Gastrocnemius medialis (tissue), 4 donors: Measurements from ENCODE around the gene TRIM28. TPM values are rescaled to one million over a fixed set of nuclear protein-coding genes. Genes with fewer than 3 reads are reported as not detected.
A peak's percentile ranks its signal among the peaks of the same experiment; 100 is the strongest.

Experiments used
- ATAC-seq, 2 donors: fragments of 150-250 bp; one replicate each; pipeline ENCODE4 v1.9.1; 2016
- DNase-seq, 2 donors: peaks; one replicate each; pipeline ENCODE4 v3.0.0-alpha.2; 2019
- H3K27ac ChIP-seq, 4 donors: fragments of 200-600 bp; sonication (generic); 1 replicate in 1 of 4; 2 replicates in 3 of 4; pipeline ENCODE4 v1.5.1; 2016 to 2018; ENCODE audit warnings: mild to moderate bottlenecking in 2 of 4, moderate library complexity in 1 of 4
- H3K27me3 ChIP-seq, 3 donors: fragments of 200-600 bp; sonication (generic) in 2 of 3; 1 replicate in 1 of 3; 2 replicates in 2 of 3; pipeline versions ENCODE4 v1.5.1 to v1.6.0; 2016 to 2019; ENCODE audit warnings: mild to moderate bottlenecking in 1 of 3, moderate library complexity in 1 of 3
- H3K36me3 ChIP-seq, 2 donors: fragments of 200-600 bp; sonication (generic) in 1 of 2; one replicate each; pipeline ENCODE4 v1.5.1; 2017 to 2018
- H3K4me1 ChIP-seq, 2 donors: fragments of 200-600 bp; sonication (generic) in 1 of 2; one replicate each; pipeline ENCODE4 v1.5.1; 2016 to 2017; ENCODE audit warnings: mild to moderate bottlenecking in 2 of 2
- H3K4me3 ChIP-seq, 4 donors: fragments of 200-600 bp; sonication (generic) in 3 of 4; 1 replicate in 1 of 4; 2 replicates in 3 of 4; pipeline ENCODE4 v1.5.1; 2016 to 2019; ENCODE audit warnings: mild to moderate bottlenecking in 2 of 4
- H3K9me3 ChIP-seq, 3 donors: fragments of 200-600 bp; sonication (generic) in 2 of 3; 1 replicate in 1 of 3; 2 replicates in 2 of 3; pipeline ENCODE4 v1.5.1; 2016 to 2019
- CTCF ChIP-seq, 5 experiments: fragments of 450-650 bp in 3 of 5; fragments of 200-600 bp in 2 of 5; sonication (generic) in 2 of 5; IDR thresholded peaks in 4 of 5; conservative IDR thresholded peaks in 1 of 5; 1 replicate in 4 of 5; 2 replicates in 1 of 5; pipeline ENCODE4 v1.5.1; 2016 to 2019; ENCODE audit warnings: antibody characterized with exemption in 5 of 5, mild to moderate bottlenecking in 3 of 5, moderate library complexity in 3 of 5
- POLR2A ChIP-seq, 2 donors: fragments of 450-650 bp; IDR thresholded peaks; one replicate each; pipeline ENCODE4 v1.6.1; 2017; ENCODE audit warnings: antibody characterized with exemption in 2 of 2, mild to moderate bottlenecking in 2 of 2, moderate library complexity in 2 of 2
- in situ Hi-C, 4 donors: fragments of 200-750 bp; cut with MboI; loops; one replicate each; pipeline versions ENCODE4 v1.15.0 to v1.8.0; 2017; ENCODE audit warnings: low sequenced_read_pairs in 4 of 4
- intact Hi-C: fragments of 100-400 bp; cut with DNase I; formaldehyde crosslinking; loops from one replicate; pipeline ENCODE4 v1.15.1; 2023; ENCODE audit warnings: low total_unique reads
- total RNA-seq, 4 donors: library from RNA; depleted of rRNA; stranded (reverse); fragments of >200 nt; gene quantifications; one replicate each; pipeline versions ENCODE4 v1.1.0 to v1.2.3, GENCODE V29; 2016

TRIM28 gene
- total RNA-seq, 4 donors from 2014 or later: 145 to 239 (median 191) TPM

GRCh38 chr19:58566989-58567388, 23.1 kb downstream of the TRIM28 start:
- Histone ChIP-seq H3K36me3 (peaks cover 0 to 32% of the 10 kb centered on the region in 2 donors), H3K4me3 (no peak overlapping the region), H3K27ac (no peak overlapping the region), H3K27me3 (no peaks in the 10 kb centered on the region), H3K9me3 (no peaks in the 10 kb centered on the region), H3K4me1 (peaks cover 17 to 19% of the 10 kb centered on the region in 2 donors)
- ATAC-seq: no peak
- no peak for DNase-seq
- TF ChIP-seq CTCF (IDR thresholded peaks at IDR 0.05 in 4 of 5, conservative IDR thresholded peaks at IDR 0.05 in 1 of 5) (no peak), POLR2A (IDR thresholded peaks at IDR 0.05) (no peak)
- intact Hi-C loops (no loop called here), in situ Hi-C loops (no loop called here)

- ATAC-seq: no peak
- Histone ChIP-seq H3K27ac (no peak overlapping the region), H3K4me3 (no peak overlapping the region), H3K36me3 (peaks cover 0 to 32% of the 10 kb centered on the region in 2 donors), H3K4me1 (peaks cover 7 to 9% of the 10 kb centered on the region in 2 donors), H3K9me3 (no peaks in the 10 kb centered on the region), H3K27me3 (no peaks in the 10 kb centered on the region)
- in situ Hi-C loops (no loop called here), intact Hi-C loops (no loop called here)
- no peak for DNase-seq
- no peak for TF ChIP-seq CTCF (IDR thresholded peaks at IDR 0.05 in 4 of 5, conservative IDR thresholded peaks at IDR 0.05 in 1 of 5)
- TF ChIP-seq POLR2A (IDR thresholded peaks at IDR 0.05): no peak
These were observed 24.7 kb downstream of the TRIM28 start for GRCh38 chr19:58568453-58569130.

- no peak for TF ChIP-seq POLR2A (IDR thresholded peaks at IDR 0.05)
- no peak for TF ChIP-seq CTCF (IDR thresholded peaks at IDR 0.05 in 4 of 5, conservative IDR thresholded peaks at IDR 0.05 in 1 of 5)
- Histone ChIP-seq H3K4me1 (peaks cover 8 to 15% of the 10 kb centered on the region in 2 donors), H3K9me3 (no peaks in the 10 kb centered on the region), H3K27ac (no peak overlapping the region), H3K27me3 (no peaks in the 10 kb centered on the region), H3K4me3 (no peak overlapping the region), H3K36me3 (peaks cover 0 to 32% of the 10 kb centered on the region in 2 donors)
- DNase-seq (peak in 1 of 2 donors; percentile 8), ATAC-seq (no peak)
- intact Hi-C loops: no loop called here
- in situ Hi-C loops: no loop called here
These were observed 25.5 kb downstream of the TRIM28 start for GRCh38 chr19:58569191-58569942.

- Histone ChIP-seq H3K4me3 (no peak overlapping the region), H3K9me3 (no peaks in the 10 kb centered on the region), H3K4me1 (peaks cover 11 to 18% of the 10 kb centered on the region in 2 donors), H3K36me3 (peaks cover 0 to 32% of the 10 kb centered on the region in 2 donors), H3K27ac (no peak overlapping the region), H3K27me3 (no peaks in the 10 kb centered on the region)
- no peak for TF ChIP-seq POLR2A (IDR thresholded peaks at IDR 0.05)
- TF ChIP-seq CTCF (IDR thresholded peaks at IDR 0.05 in 4 of 5, conservative IDR thresholded peaks at IDR 0.05 in 1 of 5): no peak
- DNase-seq (peak in 1 of 2 donors; percentile 10), ATAC-seq (no peak)
- in situ Hi-C loops (no loop called here), intact Hi-C loops (no loop called here)
These were observed 26.2 kb downstream of the TRIM28 start for GRCh38 chr19:58569943-58570670.
